Keratinocyte (primary cell): ENCODE measurements around the gene ARHGAP15.

Experiments
- EZH2 ChIP-seq: IDR thresholded peaks from one replicate; pipeline ENCODE4 v1.6.1; 2012; ENCODE audit warnings: inconsistent platforms, mild to moderate bottlenecking, low read length, moderate library complexity
- TF ChIP-seq, protein P1 (sequence below), 3 experiments: IDR thresholded peaks in 1 of 3; conservative IDR thresholded peaks in 1 of 3; optimal IDR thresholded peaks in 1 of 3; 2 replicates in 2 of 3; 3 replicates in 1 of 3; pipeline versions ENCODE3 to v1.5.1; 2011; ENCODE audit warnings: low read length in 3 of 3, mild to moderate bottlenecking in 3 of 3, moderate library complexity in 2 of 3, control low read depth in 1 of 3, inconsistent platforms in 1 of 3; ENCODE audit not compliant: insufficient read depth in 2 of 3; ENCODE audit errors: extremely low read depth in 1 of 3

- TF ChIP-seq, protein P1, sequence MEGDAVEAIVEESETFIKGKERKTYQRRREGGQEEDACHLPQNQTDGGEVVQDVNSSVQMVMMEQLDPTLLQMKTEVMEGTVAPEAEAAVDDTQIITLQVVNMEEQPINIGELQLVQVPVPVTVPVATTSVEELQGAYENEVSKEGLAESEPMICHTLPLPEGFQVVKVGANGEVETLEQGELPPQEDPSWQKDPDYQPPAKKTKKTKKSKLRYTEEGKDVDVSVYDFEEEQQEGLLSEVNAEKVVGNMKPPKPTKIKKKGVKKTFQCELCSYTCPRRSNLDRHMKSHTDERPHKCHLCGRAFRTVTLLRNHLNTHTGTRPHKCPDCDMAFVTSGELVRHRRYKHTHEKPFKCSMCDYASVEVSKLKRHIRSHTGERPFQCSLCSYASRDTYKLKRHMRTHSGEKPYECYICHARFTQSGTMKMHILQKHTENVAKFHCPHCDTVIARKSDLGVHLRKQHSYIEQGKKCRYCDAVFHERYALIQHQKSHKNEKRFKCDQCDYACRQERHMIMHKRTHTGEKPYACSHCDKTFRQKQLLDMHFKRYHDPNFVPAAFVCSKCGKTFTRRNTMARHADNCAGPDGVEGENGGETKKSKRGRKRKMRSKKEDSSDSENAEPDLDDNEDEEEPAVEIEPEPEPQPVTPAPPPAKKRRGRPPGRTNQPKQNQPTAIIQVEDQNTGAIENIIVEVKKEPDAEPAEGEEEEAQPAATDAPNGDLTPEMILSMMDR (optimal IDR thresholded peaks at IDR 0.05 in 1 of 3, IDR thresholded peaks at IDR 0.05 in 1 of 3, conservative IDR thresholded peaks at IDR 0.05 in 1 of 3; ENCODE audit: extremely low read depth in 1 of 3, insufficient read depth in 2 of 3, low read length in 3 of 3): no peak
- no peak for TF ChIP-seq EZH2
Measured at GRCh38 chr2:143497726-143498125, 368.5 kb downstream of the ARHGAP15 start.
